GM19463 (cell line): Measurements from ENCODE around the gene STXBP3.

Experiments
- ATAC-seq: cut with Tn5 transposase; IDR thresholded peaks from one replicate; pipeline ENCODE4 v1.9.1; 2021; ENCODE audit warnings: mild to moderate bottlenecking, moderate library complexity; ENCODE audit not compliant: unreplicated experiment

The STXBP3 gene

DNA sequence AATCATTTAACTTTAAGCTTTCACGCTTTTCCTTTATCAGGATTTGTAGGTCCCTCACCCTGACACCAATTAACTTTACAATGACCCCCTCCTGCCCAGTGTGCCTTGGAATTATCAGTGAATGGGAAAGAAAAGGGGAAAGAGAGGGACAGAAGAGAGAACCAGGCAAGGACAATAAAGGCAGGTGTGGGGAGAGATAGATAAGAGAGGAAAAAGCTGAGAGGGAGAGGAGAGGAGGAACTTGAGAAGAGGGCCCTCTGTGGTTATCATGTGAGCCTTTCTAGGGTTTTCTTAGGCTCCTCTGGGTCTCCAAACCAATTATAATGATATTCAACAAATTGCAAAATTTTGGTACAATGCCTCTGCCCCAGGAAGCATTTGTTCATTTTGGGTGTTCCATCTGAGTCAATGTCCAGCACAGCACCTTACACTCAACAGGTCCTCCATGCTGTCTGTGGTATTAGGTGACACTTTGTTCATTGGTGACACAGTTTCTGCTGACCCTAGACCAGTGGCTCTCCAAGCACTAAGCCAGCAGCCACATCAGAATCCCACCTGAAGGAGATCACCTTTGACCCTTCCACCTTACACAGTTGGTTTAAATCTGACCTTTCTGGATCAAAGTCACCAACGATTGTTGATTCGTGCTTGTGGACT is 96.2 kb downstream of the STXBP3 start:
- no peak for ATAC-seq

- no peak for ATAC-seq
Observed at GRCh38 chr1:108843390-108844137, 97.1 kb downstream of the STXBP3 start.

- no peak for ATAC-seq
Observed at GRCh38 chr1:108845446-108845845, 99.0 kb downstream of the STXBP3 start.

DNA sequence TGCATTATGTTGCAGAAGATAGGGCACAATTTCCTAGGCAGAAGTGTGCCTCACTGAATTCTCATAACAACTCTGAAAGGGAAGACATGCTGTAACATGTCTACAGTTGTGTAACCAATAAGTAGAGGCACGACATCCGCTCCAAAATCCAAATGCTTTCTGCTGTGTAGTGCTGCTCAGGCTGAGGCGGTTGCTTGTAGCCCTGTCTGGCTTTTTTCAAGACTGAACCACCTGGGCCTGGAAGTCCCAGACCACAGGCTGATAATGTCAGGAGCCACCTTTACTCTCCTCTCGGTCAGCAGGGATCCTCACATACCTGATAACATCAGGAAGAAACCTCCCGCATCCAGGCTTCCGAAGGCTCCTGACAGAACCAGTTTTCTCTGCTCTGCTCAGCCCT is 99.5 kb downstream of the STXBP3 start:
- ATAC-seq = no peak

GRCh38 chr1:108847494-108847893 is 101.0 kb downstream of the STXBP3 start:
- no peak for ATAC-seq

- ATAC-seq = no peak
Observed at GRCh38 chr1:108848806-108849205, 102.3 kb downstream of the STXBP3 start.

DNA sequence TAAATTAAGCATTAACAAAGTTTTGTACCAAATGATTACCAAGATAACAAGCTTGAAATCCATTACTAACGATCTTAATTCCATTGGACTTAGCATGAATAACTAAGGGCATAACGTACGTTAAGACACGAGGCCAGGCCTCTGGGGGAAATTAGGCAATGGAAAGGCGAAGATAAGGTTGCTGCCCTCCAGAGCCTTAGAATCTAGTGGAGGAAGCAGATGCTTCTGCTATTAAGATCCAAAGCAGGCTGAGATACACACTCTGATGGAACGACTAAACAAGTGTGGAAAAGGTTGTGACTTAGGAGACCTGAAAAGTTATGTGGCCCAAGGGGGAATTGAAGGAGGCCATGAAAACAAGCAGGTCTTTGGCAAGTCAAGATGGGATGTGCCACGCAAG is 104.5 kb downstream of the STXBP3 start:
- no peak for ATAC-seq

DNA sequence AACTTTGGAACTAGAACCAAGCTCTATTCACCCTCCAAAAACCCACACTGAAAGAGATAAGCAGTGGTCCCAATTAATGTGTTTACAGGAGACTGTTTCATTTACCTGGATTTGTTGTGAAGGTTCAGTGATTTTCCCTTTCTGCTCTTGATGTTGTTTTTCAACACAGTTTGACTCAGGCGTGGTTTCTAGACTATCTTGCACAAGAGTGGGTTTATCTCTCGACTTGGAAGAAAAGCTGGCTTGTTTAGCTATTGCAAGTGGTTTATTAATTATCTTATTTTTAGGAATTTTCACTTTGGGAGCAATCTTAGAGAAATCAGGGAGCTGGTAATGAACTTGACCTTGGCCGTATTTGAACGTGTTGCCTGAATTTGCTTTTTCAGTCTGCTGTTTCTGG is 105.1 kb downstream of the STXBP3 start:
- ATAC-seq = no peak

DNA sequence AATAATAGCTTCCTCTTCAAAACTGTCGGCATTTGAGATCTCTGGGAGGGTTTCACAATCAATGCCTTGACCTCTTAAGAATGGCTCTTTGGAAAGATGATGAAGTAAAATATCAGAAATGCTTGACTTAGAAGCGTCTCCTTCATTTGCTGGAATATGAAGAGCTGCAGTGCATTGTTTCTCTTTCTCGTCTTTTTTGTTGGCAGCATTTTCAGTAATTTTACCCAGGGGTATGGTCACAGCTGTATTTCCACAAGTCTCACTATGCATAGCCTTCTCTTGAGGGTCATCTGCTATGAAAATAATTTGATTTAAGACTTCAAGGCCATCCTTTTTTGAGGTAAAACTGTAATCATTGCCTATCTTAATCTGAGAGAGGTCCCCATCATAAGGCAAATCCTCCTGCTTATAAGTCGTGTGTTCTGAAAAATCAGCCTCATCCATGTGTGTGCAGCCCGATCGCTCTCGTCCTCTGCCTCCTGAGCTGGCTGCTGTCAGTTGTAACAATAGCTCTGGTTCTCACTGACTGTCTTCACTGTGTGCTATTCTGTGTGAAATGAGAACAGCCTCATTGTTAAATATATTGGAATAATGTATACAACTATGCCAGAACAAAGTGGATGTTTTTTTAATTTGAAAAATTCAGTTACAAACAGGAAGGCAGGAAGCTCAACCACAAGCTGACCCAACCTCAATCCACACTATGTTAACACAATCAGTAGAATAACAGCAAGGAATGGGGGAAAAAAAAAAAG is 105.9 kb downstream of the STXBP3 start:
- ATAC-seq = no peak

GRCh38 chr1:108854221-108855019 is 107.9 kb downstream of the STXBP3 start:
- ATAC-seq = no peak

GRCh38 chr1:108856994-108857393 is 110.5 kb downstream of the STXBP3 start, which contains the start of gene AKNAD1:
AKNAD1 (minus strand) TSS chr1:108857094; CDS start chr1:108852664, 4,430 bp downstream.
- no peak for ATAC-seq

DNA sequence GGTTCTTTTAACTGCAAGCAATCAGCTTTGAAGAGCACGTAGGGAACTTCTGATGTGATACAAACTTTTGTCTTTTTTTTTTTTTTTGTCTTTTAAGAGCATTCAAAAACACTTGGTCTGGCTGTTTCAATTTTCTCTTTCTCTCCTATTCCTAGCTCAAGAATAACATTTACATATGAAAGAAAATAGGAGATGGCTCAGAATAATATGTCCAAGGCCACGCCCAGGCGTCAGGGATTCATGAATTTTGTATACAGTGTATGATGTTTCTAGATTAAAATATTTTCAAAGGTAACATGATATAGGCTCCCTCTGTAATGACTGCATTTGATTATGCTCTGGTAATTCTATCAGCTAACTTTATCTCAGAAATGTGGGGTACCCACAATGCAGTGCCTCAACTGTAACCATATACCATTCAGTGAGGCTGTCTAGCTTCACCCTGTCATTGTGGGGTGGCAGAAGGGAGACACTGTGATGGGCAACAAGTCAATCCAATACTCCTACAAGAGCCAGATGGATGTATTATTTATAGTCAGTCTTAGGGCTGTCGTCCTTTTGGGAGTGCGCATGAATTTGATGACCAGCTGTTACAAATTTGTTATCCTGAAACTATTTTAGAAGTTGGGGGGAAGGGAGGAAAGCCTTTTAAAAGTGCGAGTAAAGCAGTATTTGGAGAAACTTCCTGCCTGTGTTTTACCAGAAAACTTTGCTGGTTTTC is 111.9 kb downstream of the STXBP3 start:
- no peak for ATAC-seq
